Measurements from ENCODE around the gene TRIM38. TPM values are rescaled to one million over a fixed set of nuclear protein-coding genes. Genes with fewer than 3 reads are reported as not detected.

Gene TRIM38
- total and polyA plus RNA-seq, 8 donors, result 11.9 to 16.5 (median 15.4) TPM

DNA sequence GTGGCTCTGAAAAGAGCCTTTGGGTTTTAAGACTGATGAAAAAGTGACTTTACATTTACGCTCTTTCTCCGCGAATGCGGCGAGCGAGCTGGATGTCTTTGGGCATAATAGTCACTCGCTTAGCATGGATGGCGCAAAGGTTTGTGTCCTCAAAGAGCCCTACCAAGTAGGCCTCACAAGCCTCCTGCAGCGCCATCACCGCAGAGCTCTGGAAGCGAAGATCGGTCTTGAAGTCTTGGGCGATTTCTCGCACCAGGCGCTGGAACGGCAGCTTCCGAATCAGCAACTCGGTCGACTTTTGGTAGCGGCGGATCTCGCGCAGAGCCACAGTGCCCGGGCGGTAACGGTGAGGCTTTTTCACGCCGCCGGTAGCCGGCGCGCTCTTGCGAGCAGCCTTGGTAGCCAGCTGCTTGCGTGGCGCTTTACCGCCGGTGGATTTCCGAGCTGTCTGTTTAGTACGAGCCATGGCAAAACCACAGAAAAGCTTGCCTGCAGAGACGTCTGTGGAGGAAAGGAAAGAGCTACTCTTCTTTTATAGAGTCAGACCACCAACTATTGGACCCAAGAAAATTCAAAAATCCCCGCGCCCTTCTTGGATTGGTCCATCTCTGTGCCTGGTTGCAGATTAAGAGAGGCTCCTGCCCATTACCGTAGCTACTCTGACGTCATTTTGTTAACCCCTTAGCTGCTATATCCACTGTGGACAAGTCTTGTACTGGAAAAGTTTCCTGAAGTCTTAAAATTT lies 69.2 kb downstream of the TRIM38 start:
- ATAC-seq (peak; percentile 82), DNase-seq (peak; percentile 85 to 96 (median 90))
- H3K9me3 ChIP-seq, result no peaks in the 10 kb centered on the region
- peaks cover 0 to 23% of the 10 kb centered on the region in 2 donors for H3K4me1 ChIP-seq
- H3K36me3 ChIP-seq, result no peaks in the 10 kb centered on the region
- H3K27me3 ChIP-seq, result no peaks in the 10 kb centered on the region
- TF ChIP-seq, protein P1, sequence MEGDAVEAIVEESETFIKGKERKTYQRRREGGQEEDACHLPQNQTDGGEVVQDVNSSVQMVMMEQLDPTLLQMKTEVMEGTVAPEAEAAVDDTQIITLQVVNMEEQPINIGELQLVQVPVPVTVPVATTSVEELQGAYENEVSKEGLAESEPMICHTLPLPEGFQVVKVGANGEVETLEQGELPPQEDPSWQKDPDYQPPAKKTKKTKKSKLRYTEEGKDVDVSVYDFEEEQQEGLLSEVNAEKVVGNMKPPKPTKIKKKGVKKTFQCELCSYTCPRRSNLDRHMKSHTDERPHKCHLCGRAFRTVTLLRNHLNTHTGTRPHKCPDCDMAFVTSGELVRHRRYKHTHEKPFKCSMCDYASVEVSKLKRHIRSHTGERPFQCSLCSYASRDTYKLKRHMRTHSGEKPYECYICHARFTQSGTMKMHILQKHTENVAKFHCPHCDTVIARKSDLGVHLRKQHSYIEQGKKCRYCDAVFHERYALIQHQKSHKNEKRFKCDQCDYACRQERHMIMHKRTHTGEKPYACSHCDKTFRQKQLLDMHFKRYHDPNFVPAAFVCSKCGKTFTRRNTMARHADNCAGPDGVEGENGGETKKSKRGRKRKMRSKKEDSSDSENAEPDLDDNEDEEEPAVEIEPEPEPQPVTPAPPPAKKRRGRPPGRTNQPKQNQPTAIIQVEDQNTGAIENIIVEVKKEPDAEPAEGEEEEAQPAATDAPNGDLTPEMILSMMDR (IDR thresholded peaks at IDR 0.05), result no peak
- intact Hi-C loops (cut with DNase I), result no loop called here
- H3K27ac ChIP-seq, result peak overlapping the region; percentile 88
- peak overlapping the region; percentile 43 to 44 for H3K4me3 ChIP-seq

DNA sequence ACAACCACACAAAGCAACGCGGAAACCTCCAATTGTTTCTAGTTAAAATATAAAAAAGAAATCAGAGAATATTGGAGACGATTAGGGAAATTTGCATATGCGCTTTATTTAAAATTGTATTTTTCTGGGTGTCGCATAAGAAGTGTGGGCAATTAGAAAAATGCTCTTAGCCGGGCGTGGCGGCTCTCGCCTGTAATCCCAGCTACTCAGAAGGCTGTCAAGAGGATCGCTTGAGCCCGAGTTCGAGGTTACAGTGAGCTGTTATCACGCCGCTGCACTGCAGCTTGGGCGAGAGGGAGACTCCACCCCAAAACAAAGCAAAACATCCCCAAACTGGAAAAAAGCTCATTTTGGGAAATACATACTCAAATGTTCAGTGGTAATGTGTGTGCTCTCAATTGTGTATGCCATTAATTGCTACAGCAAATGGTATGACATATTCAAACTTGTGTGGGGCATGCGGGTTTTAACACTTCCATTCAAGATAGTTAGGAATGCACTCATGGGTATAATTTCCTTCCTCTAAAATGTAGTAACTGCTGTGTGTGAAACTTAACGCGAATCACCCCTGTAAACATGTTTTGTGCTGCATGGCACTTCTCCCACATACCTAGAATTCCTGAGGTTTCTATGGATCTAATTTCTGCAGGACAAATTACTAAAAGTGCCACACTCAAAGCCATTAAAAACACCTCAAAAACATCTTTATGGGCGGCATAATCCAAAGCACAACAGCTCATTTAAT lies 69.9 kb downstream of the TRIM38 start:
- TF ChIP-seq, protein P1 (IDR thresholded peaks at IDR 0.05), result no peak
- ATAC-seq, result peak; percentile 39
- intact Hi-C loops (cut with DNase I), result no loop called here
- no peaks in the 10 kb centered on the region for H3K36me3 ChIP-seq
- DNase-seq, result no peak
- H3K27me3 ChIP-seq, result no peaks in the 10 kb centered on the region
- H3K4me3 ChIP-seq, result peak overlapping the region; percentile 43 to 44
- no peaks in the 10 kb centered on the region for H3K9me3 ChIP-seq
- peaks cover 0 to 21% of the 10 kb centered on the region in 2 donors for H3K4me1 ChIP-seq
- peak overlapping the region; percentile 88 for H3K27ac ChIP-seq

DNA sequence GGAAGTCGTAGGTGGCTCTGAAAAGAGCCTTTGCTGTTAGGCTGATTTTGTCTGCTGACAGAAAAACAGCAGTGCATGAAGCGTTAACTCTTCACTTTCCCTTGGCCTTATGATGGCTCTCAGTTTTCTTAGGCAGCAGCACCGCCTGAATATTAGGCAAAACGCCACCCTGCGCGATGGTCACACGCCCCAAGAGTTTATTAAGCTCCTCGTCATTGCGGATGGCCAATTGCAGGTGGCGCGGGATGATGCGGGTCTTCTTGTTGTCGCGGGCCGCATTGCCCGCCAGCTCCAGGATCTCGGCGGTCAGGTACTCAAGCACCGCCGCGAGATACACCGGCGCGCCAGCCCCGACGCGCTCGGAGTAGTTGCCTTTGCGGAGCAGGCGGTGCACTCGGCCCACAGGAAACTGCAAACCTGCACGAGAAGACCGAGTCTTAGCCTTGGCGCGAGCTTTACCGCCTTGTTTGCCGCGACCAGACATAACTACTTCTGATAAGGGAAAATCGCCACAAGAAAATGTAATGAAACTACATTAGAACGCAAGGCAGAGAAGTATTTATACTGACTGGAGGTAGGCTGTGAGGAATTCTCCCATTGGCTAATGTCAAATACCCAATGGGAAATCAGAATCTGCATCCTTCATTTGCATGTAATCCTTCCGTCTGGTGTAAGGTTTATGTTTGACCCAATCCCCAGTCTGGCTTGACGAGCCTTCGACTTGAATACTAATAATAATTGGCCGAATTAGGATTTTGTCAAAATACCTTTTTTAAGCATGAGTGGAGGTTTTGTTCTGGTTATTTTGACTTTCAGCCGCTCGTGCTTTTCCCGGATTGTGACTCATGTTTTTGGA lies 70.7 kb downstream of the TRIM38 start:
- peak overlapping the region; percentile 43 to 44 for H3K4me3 ChIP-seq
- H3K4me1 ChIP-seq, result peaks cover 0 to 17% of the 10 kb centered on the region in 2 donors
- TF ChIP-seq, protein P1 (IDR thresholded peaks at IDR 0.05), result no peak
- H3K27ac ChIP-seq, result peak overlapping the region; percentile 88
- H3K36me3 ChIP-seq, result no peaks in the 10 kb centered on the region
- no peaks in the 10 kb centered on the region for H3K27me3 ChIP-seq
- no peaks in the 10 kb centered on the region for H3K9me3 ChIP-seq
- intact Hi-C loops (cut with DNase I), result no loop called here
- DNase-seq, result peak; percentile 73 to 94 (median 91)
- ATAC-seq, result peak; percentile 85

DNA sequence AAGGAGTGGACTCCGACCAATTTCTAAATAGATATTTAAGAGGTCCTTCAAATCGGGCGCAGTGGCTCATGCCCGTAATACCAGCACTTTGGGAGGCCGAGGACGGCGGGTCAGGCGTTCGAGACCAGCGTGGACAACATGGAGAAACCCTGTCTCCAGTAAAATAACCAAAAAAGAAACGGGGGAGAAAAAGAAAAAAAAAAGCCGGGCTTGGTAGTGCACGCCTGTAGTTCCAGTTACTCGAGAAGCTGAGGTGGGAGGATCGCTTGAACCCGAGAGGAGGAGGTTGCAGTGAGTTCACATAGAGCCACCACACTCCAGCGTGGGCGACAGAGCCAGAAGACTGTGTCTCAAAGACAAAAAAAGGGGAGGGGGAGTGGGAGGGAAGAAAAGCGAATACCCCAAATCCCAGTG lies 71.3 kb downstream of the TRIM38 start:
- Histone ChIP-seq H3K27ac (peak overlapping the region; percentile 88), H3K27me3 (no peaks in the 10 kb centered on the region), H3K4me1 (peaks cover 0 to 17% of the 10 kb centered on the region in 2 donors), H3K9me3 (no peaks in the 10 kb centered on the region), H3K4me3 (peak overlapping the region; percentile 8 to 44), H3K36me3 (no peaks in the 10 kb centered on the region)
- ATAC-seq (peak; percentile 4), DNase-seq (no peak)
- TF ChIP-seq, protein P1 (IDR thresholded peaks at IDR 0.05), result no peak
- intact Hi-C loops (cut with DNase I), result no loop called here

Measured in left lung (tissue), 10 donors.